GM18498 (cell line): Measurements from ENCODE around the gene DGLUCY.
"Not testable (repeated sequence)": the region's sequence is repeated elsewhere in the genome, so short reads cannot be mapped to it uniquely, and the experiment has no call there.

Experiments
- ATAC-seq: cut with Tn5 transposase; IDR thresholded peaks from one replicate; pipeline ENCODE4 v1.9.1; 2021; ENCODE audit warnings: mild to moderate bottlenecking, moderate library complexity; ENCODE audit not compliant: unreplicated experiment

DGLUCY gene

DNA sequence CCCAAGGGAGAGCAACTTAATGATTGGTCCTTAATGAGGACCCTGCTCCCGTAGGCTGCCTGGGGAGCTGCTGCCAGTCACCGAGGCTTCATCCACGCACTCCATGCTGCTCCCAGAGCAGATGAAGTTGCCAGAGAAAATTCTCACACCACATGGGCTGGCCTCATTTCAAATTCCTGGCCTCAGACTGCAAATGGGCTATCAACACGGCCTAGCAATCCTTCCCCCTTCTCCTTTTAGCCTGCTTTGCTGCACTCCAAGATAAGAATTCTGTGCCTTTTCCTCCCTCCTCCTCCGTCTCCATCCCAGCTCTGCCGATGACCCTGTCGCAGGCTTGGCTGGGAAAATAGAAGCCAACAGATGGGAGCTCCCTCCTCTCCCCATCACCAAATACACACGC is 10.8 kb upstream of the DGLUCY start:
- ATAC-seq = no peak

- no peak for ATAC-seq
Measured at GRCh38 chr14:91108941-91109611, 4.8 kb upstream of the DGLUCY start.

- ATAC-seq = no peak
Measured at GRCh38 chr14:91111443-91111842, 2.4 kb upstream of the DGLUCY start.

- ATAC-seq = no peak
Measured at GRCh38 chr14:91112194-91112593, 1.7 kb upstream of the DGLUCY start.

- ATAC-seq = peak; percentile 79
Measured at GRCh38 chr14:91114079-91115065, 499 bp downstream of the DGLUCY start.

DNA sequence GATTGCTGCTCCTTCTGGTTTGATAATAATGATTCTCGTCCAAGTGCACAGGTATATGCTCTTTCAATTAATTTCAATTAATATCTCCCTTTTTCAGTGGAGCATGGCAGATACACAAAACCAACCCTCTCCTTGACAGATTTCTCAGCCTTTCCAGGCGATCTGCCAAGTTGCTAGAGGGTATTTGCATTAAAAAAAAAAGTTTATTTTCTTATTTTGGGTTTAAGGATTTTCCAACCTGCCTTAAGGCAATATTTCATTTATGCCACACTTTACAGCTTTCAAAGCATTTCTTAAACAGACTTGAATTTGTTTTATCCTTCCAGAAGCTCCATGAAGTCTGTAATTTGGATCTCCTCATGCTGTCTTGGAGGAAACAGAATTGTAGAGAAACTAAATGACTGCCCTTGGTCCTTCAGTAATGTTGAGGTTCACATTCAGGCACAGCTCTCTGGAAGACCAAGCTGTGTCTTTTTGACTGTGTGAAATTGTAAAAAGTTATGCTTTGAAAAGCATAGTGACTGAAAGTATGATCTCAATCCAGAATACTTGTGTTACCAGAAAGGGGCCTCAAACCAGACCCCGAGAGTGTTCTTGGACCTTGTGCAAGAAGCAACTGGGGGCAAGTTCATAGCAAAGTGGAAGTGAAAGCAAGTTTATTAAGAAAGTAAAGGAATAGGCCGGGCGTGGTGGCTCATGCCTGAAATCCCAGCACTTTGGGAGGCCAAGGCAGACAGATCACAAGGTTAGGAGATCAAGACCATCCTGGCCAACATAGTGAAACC is 2.3 kb downstream of the DGLUCY start:
- ATAC-seq = no peak

GRCh38 chr14:91116913-91117588 is 3.2 kb downstream of the DGLUCY start:
- no peak for ATAC-seq

DNA sequence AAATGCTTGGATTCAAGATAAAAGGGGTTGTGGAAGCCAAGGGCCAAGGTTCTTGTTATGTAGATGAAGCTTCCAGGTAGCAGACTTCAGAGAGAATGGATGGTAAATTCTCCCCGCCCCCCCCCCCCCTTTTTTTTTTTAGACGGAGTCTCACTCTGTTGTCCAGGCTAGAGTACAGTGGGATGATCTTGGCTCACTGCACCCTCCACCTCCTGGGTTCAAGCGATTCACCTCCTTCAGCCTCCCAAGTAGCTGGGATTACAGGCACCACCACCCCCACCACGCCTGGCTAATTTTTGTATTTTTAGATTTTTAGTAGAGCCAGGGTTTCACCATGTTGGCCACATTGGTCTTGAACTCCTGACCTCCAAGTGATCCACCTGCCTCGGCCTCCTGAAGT is 4.1 kb downstream of the DGLUCY start:
- ATAC-seq = no peak

- ATAC-seq = no peak
Measured at GRCh38 chr14:91118511-91119068, 4.7 kb downstream of the DGLUCY start.

DNA sequence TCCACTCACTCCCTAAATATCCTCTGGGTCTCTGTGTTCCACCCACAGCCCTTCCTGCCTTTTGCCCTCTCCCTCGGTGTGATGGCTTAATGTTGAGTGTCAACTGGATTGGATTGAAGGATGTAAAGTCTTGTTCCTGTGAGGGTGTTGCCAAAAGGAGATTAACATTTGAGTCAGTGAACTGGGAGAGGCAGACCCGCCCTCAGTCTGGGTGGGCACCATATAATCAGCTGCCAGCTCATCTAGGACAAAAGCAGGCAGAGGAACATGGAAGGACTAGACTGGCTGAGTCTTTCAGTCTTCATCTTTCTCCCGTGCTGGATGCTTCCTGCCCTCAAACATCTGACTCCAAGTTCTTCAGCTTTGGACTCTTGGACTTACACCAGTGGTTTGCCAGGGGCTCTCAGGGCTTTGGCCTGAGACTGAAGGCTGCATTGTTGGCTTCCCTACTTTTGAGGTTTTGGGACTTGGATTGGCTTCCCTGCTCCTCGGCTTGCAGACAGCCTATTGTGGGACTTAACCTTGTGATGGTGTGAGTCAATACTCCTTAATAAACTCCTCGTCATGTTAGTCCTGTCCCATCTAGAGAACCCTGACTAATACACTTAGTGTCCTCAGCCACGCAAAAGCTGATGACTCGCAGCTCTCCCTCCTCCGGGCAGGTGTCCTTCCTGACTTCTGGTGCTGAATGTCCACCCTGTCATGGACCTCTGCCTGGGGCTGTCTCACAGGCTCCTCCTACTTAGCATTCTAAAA is 5.9 kb downstream of the DGLUCY start:
- ATAC-seq = no peak

GRCh38 chr14:91123201-91123600 is 9.3 kb downstream of the DGLUCY start:
- no peak for ATAC-seq

DNA sequence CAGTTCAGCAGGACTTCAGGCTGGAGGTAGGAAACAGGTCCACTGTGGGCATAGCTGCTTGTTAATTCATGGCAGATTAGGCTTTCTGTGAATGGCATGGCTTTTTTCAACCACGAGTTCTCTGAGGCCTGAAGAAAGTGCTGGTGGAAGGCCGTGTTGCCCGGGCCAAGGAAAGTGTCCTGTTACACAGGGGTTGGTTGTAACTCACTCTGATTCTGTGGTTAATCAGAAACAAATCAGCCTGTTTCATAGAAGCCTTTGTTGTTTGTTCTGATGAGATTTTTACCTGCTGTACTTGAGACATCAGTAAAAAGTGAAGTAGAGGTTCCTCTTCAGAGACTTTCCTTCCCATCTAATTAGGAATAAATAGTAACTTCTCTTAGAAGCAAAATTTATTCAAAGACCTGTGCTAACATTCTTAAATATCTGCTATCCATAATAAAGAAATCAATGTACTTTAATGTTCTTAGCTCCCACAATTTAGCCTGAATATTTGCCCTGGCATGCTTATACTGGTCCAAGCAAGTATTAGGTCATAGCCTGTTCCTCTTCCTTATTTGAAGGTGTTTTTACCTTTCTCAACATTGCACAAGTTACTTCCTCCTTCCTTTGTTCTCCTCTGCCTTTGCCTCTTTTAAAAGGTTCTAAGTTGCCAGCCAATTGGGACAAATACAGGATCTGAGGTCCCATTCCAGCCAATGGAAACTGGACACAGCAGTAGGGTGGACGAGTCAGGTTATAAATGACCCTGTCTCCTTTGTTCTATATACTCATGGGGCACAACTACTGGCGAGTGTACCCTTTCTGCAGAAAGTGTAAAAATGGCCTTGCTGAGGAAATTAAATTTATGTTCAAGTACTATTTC is 10.8 kb downstream of the DGLUCY start:
- not testable (repeated sequence) for ATAC-seq

DNA sequence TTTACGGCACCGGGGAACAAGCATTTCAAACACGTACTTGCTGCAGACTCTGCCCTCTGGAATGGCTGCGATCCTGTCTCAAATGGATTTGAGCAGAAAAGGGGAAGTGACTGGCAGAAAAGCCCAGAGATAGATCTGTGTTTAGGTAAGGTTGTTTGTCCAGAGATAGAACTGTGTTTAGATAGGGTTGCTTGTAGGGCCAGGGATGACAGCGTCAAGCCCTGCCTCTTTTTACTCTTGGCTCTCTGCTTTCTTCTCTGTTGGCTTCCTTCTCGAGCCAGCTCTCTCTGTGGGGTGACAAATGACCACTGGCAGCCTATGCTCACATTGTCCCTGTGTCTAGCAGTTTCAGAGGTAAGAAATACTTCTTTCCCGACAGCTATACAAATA is 11.4 kb downstream of the DGLUCY start:
- no peak for ATAC-seq

DNA sequence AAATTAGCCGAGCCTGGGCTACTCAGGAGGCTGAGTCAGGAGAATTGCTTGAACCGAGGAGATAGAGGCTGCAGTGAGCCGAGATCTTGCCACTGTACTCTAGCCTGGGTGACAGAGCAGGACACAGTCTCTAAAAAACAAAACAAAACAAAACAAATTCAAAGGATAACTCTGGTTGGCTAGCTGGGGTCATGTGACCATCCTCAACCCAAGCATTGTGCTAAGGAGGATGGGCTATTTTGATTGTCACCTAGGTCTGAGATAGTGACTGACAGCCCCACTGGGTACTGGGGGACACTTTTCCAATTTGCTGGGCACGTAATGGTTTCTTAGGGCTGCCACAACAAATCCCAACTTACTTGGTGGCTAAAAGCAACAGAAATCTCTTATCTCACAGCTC is 11.9 kb downstream of the DGLUCY start:
- ATAC-seq = no peak

DNA sequence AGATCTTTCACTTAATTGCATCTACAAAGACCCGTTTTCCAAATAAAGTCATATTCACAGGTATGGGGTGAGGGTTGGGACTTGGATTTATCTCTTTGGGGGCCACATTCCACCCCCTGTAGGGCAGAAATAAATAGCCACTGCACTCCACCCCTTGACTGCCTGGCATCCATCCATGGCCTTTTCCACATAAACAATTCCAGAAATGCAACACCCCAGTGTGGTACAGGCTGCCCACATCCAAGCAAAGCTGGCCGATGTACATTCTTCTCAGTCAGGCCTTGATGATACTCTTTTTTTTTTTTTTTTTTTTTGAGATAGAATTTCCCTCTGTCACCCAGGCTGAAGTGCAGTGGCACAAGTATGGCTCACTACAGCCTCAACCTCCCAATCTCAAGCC is 12.9 kb downstream of the DGLUCY start:
- no peak for ATAC-seq

DNA sequence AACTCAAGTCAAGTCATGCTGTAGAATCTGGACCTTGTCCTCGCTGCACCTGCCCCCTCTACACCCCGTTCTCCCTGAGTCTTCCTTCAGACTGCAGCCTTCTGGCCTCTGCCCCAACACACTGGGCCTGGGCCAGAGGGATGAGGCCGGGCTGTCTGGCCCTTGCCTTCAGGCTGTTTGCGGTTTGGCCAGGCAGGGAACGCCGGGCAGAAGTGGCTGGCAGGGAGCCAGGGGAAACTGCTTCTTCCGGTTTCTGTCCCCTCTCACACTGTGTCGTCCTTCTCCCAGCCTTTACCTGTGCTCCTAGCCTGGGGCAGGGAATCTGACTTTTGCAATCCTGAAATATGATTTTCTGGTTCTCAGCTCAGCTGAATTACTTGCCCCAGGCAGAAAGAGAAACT is 13.5 kb downstream of the DGLUCY start:
- no peak for ATAC-seq

- no peak for ATAC-seq
Measured at GRCh38 chr14:91127924-91128323, 14.1 kb downstream of the DGLUCY start.

- no peak for ATAC-seq
Measured at GRCh38 chr14:91128699-91129098, 14.8 kb downstream of the DGLUCY start.

- no peak for ATAC-seq
Measured at GRCh38 chr14:91129261-91129660, 15.4 kb downstream of the DGLUCY start.
